GM21423 (cell line): ENCODE data around the gene SLC4A9.

Experiments used
- ATAC-seq: cut with Tn5 transposase; IDR thresholded peaks from one replicate; pipeline ENCODE4 v1.9.1; 2021; ENCODE audit warnings: mild to moderate bottlenecking, moderate library complexity; ENCODE audit not compliant: unreplicated experiment

SLC4A9 gene

DNA sequence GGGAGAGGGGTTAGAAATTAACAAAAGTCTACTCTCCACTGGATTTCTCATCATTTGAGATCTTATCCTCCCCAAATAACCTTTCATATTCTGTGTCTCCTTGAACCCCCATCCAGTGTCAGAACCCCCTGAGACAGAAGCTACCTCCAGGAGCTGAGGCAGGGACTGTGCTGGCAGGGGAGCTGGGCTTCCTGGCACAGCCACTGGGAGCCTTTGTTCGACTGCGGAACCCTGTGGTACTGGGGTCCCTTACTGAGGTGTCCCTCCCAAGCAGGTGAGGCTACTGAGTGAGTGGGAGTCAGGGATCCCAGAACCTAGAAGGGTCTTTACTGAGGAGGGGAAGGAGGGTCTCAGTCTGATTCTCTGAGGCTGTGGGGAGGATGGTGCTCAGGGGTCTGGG lies 1.9 kb downstream of the SLC4A9 start:
- no peak for ATAC-seq

DNA sequence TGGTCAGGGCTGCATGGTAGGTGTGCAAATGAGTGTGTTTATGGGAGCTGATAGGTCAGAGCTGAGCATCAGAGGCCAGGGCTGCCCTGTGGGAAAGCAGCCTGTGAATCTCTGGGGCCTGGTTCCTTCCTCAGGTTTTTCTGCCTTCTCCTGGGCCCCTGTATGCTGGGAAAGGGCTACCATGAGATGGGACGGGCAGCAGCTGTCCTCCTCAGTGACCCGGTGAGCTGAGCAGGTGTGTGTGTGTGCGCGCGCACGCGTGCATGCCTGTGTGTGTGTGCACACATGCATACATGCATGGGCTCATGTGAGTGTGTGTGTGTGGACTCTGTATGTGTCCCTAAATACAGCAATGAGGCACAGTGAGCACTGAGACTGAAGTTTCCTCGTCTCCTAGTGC lies 2.3 kb downstream of the SLC4A9 start:
- no peak for ATAC-seq

DNA sequence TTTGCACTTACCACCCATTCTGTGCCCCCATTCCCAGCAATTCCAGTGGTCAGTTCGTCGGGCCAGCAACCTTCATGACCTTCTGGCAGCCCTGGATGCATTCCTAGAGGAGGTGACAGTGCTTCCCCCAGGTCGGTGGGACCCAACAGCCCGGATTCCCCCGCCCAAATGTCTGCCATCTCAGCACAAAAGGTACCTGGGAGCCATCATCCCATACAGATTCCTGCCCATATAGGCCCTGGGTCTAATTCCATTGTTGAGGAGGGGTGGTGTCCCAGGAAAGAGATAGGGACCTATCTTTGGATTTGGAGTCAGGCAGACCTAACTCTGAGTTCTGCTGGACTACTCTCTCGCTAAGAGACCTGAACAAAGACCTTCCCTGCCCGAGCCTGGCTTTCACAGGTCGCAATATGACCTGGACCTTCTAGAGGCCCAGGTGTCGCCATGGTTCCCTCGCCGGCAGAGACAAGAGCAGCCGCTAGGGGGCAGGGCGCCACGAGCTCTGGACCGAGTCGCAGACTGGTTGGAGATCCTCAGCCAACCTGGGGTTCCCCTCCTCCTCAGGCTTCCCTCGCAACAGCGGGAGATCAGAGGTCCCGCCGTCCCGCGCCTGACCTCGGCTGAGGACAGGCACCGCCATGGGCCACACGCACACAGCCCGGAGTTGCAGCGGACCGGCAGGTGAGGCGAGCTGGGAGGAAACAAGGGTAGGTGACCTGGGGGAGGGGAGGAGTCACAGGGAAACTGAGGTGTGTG lies 3.1 kb downstream of the SLC4A9 start:
- ATAC-seq: peak; percentile 83

DNA sequence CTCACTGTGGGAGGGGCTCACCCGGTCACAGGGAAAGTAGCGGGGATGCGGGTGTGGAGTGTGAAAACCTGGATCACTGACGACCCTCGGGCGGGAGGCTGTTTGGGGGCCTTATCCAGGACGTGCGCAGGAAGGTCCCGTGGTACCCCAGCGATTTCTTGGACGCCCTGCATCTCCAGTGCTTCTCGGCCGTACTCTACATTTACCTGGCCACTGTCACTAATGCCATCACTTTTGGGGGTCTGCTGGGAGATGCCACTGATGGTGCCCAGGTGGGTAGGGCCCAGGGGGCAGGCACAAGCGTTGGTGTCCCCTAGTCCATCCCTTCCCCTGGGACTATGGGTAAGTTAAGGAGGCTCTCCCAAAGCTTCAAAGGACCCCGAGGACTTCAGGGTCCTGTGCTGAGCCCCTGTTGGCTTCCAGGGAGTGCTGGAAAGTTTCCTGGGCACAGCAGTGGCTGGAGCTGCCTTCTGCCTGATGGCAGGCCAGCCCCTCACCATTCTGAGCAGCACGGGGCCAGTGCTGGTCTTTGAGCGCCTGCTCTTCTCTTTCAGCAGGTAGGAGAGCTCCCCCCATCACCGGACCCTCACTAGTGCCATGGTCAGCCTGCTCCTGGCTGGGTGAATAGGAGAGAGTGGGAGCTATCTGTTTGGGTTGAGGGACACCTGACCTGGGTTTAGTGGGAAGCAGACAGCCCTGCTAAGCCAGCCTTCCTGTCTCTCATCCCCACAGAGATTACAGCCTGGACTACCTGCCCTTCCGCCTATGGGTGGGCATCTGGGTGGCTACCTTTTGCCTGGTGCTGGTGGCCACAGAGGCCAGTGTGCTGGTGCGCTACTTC lies 3.9 kb downstream of the SLC4A9 start:
- ATAC-seq: no peak

DNA sequence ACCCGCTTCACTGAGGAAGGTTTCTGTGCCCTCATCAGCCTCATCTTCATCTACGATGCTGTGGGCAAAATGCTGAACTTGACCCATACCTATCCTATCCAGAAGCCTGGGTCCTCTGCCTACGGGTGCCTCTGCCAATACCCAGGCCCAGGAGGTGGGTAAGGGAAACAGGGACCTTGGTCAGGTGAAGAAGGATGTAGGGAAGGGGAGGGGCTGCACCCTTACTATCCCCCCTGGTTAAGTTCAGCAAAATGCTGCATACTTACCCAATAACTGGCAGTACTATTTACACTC lies 4.4 kb downstream of the SLC4A9 start:
- no peak for ATAC-seq

DNA sequence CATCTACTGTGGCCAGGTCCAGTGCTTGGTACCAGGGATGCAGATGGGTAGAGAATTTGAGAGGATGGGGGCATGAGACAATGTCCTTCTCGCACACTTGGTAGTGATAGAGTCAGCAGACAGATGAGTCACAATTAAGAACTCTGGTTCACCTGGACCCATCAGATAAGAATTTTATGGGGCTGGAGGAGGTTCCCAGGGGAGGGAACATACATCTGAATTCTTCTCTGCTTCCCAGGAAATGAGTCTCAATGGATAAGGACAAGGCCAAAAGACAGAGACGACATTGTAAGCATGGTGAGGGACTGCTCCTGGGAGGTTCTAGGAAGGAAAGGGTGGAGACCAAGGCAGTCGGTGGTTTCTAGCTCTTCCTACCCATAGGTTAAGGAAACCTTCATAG lies 5.3 kb downstream of the SLC4A9 start:
- ATAC-seq: no peak

DNA sequence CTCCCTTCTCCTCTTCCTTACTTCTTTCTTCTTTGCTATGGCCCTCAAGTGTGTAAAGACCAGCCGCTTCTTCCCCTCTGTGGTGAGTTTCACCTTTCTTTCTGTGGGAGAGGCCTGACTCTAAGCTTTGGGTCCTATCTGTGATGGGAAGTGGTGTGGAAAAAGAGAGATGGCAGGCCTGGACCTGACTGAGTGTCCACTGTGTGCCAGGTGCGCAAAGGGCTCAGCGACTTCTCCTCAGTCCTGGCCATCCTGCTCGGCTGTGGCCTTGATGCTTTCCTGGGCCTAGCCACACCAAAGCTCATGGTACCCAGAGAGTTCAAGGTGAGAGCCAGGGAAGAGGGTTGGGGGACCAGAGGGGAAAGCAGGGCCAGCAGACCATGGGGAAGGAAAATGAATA lies 5.9 kb downstream of the SLC4A9 start:
- ATAC-seq: no peak

DNA sequence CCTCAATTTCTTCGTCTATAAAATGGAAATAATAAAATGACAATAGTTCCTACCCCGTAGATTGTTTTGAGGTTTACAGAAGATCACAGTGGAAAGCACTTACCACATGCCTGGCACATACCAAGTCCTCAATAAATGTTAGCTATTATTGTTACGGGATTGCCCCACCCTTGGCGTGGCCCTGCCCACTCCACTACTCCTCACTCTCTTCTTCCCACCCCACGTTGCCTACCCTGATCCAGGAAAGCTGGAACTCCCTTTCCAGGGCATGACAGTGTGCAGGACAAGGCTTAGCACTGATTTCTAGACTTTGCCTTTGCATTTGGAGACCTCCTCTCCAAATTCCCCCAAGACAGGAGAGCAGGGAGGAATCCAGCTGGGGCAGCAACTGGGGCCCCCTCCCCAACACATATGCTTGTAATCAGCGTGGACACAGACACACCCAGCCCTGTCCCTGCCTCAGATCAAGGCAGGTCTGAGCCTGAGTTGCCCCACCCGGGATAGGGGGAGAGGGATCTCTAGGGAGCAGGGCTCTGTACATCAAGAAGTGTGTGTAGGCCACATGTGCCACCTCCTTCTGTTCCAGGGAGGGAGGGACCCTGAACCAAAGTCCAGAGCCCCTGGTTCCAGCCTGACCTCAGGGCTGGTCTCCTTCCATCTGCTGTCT lies 6.7 kb downstream of the SLC4A9 start:
- no peak for ATAC-seq

DNA sequence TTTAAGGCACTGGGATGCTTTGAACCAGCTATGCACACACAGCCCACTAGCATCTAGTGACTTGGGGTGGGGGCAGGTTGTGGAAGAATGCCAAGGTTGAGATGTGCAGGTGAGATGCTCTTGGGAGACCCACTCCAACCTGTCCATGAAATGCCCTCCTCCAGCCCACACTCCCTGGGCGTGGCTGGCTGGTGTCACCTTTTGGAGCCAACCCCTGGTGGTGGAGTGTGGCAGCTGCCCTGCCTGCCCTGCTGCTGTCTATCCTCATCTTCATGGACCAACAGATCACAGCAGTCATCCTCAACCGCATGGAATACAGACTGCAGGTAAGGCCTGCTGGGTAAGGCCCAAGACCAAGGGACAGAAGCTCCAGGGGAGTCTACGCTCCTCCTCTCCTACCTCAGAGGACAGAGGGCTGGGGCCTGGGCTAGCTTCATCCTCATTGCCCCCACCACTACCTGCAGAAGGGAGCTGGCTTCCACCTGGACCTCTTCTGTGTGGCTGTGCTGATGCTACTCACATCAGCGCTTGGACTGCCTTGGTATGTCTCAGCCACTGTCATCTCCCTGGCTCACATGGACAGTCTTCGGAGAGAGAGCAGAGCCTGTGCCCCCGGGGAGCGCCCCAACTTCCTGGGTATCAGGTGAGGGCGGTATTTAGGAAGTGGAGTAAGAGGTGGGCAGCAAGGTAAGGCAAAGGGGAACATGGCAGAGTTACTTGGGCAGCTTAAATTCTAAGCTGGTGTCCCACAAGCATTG lies 7.4 kb downstream of the SLC4A9 start:
- no peak for ATAC-seq

DNA sequence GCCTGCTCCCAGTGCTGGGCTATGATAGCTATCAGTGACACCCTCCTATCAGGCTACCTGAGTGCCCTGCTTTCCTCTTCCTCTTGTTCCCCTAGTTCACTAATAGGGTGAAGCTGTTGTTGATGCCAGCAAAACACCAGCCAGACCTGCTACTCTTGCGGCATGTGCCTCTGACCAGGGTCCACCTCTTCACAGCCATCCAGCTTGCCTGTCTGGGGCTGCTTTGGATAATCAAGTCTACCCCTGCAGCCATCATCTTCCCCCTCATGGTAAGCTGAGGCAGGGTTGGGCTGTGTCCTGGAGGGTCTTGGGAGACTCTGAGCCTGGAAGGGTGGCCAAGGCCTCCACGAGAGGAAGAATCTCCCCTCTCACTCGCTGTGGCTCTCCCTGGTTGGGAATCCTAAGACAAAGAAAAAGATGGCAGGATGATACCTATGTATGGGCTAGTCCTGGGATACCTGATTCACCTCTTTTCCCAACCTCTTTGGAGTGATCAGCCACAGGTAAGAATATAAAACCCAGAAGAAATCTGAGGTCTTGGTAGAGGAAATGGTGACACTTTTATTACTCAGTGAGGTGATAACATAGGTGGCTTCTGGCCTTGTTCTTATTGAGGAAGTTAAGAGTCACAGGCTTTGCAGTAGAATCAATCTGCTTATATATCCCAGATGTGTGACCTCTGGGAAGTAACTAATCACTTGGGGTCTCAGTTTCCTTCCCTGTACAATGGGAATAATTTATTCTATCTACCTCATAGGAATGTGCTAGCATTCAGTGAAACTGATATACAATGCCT lies 11.6 kb downstream of the SLC4A9 start:
- no peak for ATAC-seq

DNA sequence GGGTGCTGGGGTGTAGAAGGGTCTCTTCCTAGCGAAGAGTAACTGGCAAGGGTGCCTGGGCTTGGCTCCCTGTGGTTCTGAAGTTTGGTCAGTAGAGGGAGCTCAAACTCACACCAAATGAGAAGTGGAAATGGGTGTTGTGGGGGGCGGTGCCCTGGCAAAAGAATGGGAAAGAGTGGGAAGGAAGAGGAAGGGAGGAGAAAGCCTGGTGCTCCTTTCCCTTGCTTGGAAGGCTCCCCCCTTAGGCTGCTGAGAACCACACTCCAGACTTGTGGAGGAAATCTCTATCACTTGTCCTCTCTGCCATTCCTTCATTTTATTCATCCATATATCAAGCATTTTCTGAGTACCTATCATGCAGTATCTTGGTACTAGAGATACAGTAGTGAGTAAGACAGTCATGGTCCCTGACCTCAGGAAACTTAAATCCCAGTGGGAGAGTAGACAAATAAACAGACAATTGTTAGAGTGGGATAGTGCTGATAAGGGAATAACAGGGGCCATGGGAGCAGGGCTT lies 13.0 kb downstream of the SLC4A9 start:
- peak; percentile 65 for ATAC-seq

DNA sequence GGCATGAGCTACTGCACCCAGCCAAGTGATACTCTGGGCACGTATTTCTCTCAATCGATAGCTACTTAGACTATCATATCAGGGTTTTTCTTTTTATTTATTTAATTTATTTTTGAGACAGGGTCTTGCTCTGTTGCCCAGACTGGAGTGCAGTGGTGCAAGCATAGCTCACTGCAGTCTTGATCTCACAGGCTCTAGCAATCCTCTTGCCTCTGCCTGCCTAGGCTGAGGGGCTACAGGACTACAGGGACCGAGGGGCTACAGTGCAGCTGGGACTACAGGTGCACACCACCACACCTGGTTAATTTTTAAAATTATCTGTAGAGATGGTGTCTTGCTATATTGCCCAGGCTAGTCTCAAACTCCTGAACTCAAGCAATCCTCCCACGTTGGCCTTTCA lies 21.4 kb downstream of the SLC4A9 start:
- ATAC-seq: no peak

DNA sequence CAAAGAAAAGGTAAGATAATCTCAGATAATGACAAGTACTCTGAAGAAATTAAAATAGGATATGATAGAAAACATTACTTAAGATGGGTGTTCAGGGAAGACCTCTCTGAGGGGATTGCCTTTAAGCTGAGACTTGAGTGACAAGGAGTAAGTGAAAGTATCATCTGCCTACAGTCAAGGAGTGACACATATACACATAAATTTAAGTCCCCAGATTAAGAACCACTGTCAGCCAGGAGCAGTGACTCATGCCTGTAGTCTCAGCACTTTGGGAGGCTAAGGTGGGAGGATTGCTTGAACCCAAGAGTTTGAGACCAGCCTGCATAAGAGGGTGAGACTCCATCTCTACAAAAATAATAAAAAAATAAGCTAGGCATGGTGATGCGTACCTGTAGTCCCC lies 22.0 kb downstream of the SLC4A9 start:
- no peak for ATAC-seq

DNA sequence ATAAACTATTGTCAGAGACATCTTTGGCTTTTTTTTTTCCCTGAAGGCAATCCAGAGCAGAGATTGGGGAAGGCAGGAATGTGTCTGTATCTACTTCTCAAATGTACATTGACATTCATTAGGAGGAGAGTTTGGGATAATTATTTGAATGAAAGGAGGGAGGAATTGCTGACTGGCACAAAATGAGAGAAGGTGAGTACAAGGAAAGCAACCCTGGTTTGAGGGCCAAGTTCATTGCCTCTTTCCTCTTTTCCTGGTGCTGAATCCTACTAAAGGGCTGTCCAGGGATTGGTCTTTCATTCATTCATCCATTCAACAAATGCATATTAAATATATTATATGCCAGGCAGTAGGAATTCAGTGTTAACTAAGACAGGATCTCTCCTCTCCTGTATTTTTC lies 22.9 kb downstream of the SLC4A9 start:
- ATAC-seq: no peak

DNA sequence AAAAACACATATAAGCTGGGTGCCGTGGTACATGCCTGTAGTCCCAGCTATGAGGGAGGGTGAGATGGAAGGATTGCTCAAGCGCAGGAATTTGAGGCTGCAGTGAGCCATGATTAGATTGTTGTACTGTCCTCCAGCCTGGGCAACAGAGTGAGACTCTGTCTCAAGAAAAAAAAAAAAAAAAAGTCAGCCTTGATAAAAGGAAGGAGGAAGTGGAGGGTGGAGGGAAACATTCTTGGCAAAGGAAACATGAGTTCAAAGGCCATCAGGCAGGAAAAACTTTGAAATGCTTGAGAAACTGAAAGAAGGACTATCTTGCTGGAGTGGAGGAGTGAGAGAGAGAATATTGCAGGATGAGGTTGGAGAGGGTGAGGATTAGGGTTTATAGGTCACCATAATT lies 23.3 kb downstream of the SLC4A9 start:
- no peak for ATAC-seq

DNA sequence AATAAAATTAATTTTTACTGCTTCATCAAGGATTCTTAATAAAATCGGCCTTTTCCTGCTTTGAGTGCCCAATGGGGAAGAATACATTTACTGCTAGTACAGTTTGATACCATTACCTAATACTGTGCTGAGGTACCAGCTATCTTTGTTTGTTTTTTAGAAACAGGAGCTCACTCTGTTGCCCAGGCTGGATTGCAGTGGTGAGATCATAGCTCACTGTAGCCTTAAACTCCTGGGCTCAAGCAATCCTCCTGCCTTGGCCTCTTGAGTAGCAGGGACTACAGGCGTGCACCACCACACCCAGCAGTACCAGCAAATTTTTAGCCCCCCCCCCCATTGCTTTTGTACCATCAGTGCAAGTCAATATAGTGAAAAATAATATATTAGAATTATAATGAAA lies 28.1 kb downstream of the SLC4A9 start:
- no peak for ATAC-seq

DNA sequence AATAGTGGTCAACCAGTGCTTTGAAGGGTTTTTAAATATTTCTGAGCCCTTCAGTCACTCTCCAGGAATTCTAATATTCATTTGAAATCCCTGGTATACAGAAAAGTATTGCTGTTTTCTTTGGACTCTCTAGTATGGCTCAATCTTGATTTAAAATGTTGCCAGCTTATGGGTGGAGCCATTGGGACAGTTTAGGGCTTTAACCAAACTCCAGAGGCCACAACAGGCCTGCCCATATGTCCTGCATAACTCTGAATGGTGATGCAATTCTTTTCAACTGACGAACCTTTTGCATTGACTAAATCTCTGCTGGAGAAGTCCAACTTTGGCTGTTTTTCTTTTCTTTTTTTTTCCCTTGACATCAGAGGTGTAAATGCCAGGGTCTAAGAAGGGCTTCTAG lies 31.3 kb downstream of the SLC4A9 start:
- no peak for ATAC-seq

DNA sequence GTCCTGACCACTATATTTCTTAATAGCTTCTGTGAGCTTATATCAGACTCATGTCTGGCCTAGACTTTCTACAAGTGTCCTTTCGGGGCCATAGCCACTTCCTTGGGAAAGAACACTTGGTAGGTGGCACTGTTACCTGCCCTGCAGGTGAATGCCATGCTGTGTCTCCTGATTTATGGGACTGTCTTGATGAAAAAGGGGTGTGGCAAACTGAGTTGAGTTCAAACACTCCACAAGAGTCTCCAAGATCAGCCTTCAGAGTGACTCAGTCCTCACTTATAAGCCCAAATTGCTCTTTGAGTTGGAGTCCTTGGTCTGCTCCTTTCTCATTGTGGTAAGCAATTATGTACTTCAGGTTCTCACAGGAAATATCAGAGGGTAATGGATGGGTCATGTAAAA lies 31.7 kb downstream of the SLC4A9 start:
- ATAC-seq: no peak

DNA sequence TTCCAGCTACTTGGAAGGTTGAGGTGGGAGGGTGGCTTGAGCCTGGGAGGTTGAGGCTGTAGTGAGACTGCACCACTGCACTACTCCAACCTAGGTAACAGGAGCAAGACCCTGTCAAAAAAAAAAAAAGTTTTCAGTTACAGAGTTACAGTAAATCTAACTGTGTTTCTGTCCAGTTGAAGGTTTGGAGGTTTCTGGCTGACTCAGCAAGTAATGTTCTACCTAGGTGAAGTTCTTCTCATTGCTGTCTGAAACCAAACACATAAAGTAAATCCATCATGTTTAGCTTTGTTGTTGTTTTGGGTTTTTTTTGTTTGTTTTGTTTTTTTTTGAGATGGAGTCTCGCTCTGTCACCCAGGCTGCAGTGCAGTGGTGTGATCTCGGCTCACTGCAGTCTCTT lies 33.7 kb downstream of the SLC4A9 start:
- ATAC-seq: no peak

DNA sequence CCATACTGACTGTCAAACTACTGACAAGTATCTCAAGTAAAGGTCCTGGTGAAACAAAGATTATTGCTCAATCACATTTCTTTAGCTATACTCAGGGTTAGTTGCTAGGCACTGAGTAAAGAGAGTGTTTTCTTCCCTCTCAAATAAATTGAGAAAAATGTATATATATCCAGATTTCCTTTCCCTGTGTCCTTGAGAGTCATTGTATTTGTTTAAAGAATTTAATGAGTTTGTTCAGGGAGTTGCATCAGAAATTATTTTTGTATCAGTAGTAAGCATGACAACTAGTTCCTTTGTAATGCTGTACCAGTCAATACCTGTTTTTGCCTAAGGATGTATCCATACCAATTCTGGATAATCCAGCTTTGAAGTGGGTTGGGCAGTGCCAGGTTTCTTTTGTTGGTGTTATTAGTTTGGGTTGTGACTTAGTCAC lies 38.4 kb downstream of the SLC4A9 start:
- no peak for ATAC-seq
